ENCODE measurements around the gene TXNDC5.

TXNDC5 gene

DNA sequence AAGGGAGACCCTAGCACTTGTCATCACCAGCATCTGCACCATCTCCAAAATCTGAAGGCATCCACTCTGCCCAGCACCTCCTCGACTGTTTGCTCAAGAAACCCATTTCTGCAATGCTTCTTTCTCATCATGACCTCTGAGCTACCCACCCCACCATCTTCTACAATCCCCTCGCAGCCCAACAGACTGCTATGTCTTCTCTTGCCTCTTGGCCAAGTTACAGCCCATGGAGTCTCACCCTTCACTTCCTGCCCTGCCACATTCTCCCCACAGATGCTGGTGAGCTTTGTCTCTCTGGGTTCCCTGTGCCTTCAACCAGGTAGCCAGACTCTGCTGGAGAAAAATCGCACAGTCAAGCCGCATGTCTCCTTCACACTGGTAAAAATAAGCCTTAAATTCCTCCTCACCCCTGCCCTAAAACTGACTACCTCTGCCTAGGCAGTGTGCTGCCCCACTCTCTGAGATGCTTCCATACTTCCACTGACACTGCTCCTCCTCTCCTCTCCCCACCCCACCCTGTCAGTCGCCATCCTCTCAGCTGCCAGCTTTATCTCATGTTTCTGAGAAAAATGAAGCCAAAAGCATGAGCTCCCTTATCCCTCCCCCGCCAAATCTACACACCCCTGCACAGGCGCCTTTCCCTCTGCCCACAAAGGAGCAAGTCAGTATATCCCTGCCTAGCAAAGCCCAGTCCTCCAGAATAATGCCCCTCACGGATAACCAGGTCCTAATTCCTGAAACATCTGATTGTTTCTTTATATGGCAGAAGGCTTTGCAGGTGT is 2.3 kb upstream of the TXNDC5 start:
- H3K27me3 ChIP-seq (ENCODE audit: control insufficient read depth, insufficient read depth, low read length): peaks cover 22% of the 10 kb centered on the region
- no peaks in the 10 kb centered on the region for H3K9me3 ChIP-seq (ENCODE audit: control insufficient read depth, insufficient read depth, low read length)
- H3K4me1 ChIP-seq (ENCODE audit: control insufficient read depth, insufficient read depth, low read length): no peaks in the 10 kb centered on the region
- no peaks in the 10 kb centered on the region for H3K36me3 ChIP-seq (ENCODE audit: control insufficient read depth, insufficient read depth, low read length)
- no peak overlapping the region for H3K4me3 ChIP-seq (ENCODE audit: low read depth, low read length)
- H3K9ac ChIP-seq (ENCODE audit: low read depth, low read length): no peak overlapping the region

- H3K36me3 ChIP-seq (ENCODE audit: control insufficient read depth, insufficient read depth, low read length): no peaks in the 10 kb centered on the region
- no peak overlapping the region for H3K4me3 ChIP-seq (ENCODE audit: low read depth, low read length)
- no peaks in the 10 kb centered on the region for H3K4me1 ChIP-seq (ENCODE audit: control insufficient read depth, insufficient read depth, low read length)
- no peaks in the 10 kb centered on the region for H3K9me3 ChIP-seq (ENCODE audit: control insufficient read depth, insufficient read depth, low read length)
- H3K9ac ChIP-seq (ENCODE audit: low read depth, low read length): no peak overlapping the region
- H3K27me3 ChIP-seq (ENCODE audit: control insufficient read depth, insufficient read depth, low read length): peaks cover 22% of the 10 kb centered on the region
Observed at GRCh38 chr6:7912024-7912423, 1.4 kb upstream of the TXNDC5 start.

- no peaks in the 10 kb centered on the region for H3K4me1 ChIP-seq (ENCODE audit: control insufficient read depth, insufficient read depth, low read length)
Observed at GRCh38 chr6:7911345-7911725, 747 bp upstream of the TXNDC5 start.

GRCh38 chr6:7910298-7910653 is 312 bp downstream of the TXNDC5 start:
- H3K9me3 ChIP-seq (ENCODE audit: control insufficient read depth, insufficient read depth, low read length): no peaks in the 10 kb centered on the region
- no peaks in the 10 kb centered on the region for H3K36me3 ChIP-seq (ENCODE audit: control insufficient read depth, insufficient read depth, low read length)
- no peak overlapping the region for H3K9ac ChIP-seq (ENCODE audit: low read depth, low read length)
- peaks cover 22% of the 10 kb centered on the region for H3K27me3 ChIP-seq (ENCODE audit: control insufficient read depth, insufficient read depth, low read length)
- H3K4me3 ChIP-seq (ENCODE audit: low read depth, low read length): peak overlapping the region; percentile 52
- H3K4me1 ChIP-seq (ENCODE audit: control insufficient read depth, insufficient read depth, low read length): no peaks in the 10 kb centered on the region

More at GRCh38 chr6:7911345-7911725, 747 bp upstream of the TXNDC5 start:
- Histone ChIP-seq H3K36me3 (ENCODE audit: control insufficient read depth, insufficient read depth, low read length) (no peaks in the 10 kb centered on the region), H3K27me3 (ENCODE audit: control insufficient read depth, insufficient read depth, low read length) (peaks cover 22% of the 10 kb centered on the region), H3K9ac (ENCODE audit: low read depth, low read length) (peak overlapping the region; percentile 54), H3K9me3 (ENCODE audit: control insufficient read depth, insufficient read depth, low read length) (no peaks in the 10 kb centered on the region), H3K4me3 (ENCODE audit: low read depth, low read length) (peak overlapping the region; percentile 71)

DNA sequence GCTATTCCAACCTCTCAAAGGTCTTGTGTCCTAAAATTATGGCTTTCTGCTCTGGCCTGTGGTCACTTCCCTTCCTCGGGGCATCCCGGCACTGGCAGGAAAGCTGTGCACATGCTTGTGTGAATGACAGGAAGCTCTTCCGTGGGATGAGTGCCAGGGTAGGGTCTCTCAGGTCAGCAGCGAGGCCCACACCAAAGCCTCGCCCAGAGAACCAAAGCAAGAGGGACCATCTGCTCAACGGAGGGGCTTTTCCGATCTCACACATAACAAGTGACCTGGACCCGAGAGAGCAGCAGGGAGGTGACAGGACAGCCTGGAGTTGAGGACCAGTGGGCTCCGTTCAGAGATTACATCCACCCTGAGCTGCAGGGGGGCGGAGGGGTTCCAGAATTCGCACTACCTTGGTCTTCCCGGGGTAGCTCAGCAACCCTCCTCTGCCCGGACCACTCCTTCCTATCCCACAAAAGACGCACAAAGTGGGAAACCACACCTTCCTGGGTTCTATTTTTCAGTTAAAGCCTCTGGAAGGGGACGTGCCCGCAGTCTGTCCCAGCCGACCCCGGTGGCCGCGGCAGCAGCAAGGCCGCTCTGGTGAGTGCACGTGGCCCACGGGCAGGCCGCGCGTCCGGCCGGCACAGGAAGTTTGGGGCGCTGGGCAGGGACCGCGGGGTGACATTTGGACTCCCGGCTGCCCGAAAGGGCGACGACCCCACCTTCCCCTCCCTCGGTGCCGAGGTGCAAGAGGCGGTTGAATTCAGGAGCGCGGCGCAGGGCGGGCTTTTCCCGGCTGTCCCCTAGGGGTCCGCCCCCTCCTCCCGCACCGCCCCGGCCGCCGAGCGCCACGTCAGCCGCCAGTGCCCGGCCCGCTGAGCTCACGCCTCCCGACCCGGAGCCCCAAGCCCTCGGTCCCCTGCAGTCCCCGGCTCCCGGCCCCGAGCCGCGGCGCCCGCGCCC is 988 bp downstream of the TXNDC5 start:
- Histone ChIP-seq H3K9ac (ENCODE audit: low read depth, low read length) (peak overlapping the region; percentile 63), H3K36me3 (ENCODE audit: control insufficient read depth, insufficient read depth, low read length) (peaks cover 2% of the 10 kb centered on the region)

DNA sequence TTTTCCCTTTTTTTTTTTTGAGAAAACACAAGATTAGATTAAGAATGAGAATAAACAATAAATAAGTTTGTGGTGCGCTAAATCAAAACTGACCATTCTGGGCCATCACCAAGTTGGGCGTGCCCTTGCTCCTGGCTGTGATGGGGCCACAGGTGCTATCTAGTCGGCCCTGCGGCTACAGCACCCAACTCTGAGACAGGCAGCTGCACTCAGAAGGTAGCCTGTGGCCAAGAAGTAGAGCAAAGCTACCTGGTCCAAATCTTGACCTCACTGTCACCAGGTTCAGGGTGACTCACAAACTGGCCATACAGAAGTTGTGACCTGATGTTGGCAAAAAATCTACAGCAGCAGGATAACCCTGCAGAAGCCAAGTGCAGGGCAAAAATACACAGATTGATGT is 3.4 kb downstream of the TXNDC5 start:
- no peak overlapping the region for H3K4me3 ChIP-seq (ENCODE audit: low read depth, low read length)
- no peaks in the 10 kb centered on the region for H3K4me1 ChIP-seq (ENCODE audit: control insufficient read depth, insufficient read depth, low read length)
- peaks cover 11% of the 10 kb centered on the region for H3K27me3 ChIP-seq (ENCODE audit: control insufficient read depth, insufficient read depth, low read length)
- H3K9me3 ChIP-seq (ENCODE audit: control insufficient read depth, insufficient read depth, low read length): no peaks in the 10 kb centered on the region
- peaks cover 23% of the 10 kb centered on the region for H3K36me3 ChIP-seq (ENCODE audit: control insufficient read depth, insufficient read depth, low read length)
- H3K9ac ChIP-seq (ENCODE audit: low read depth, low read length): no peak overlapping the region

More for the DNA sequence above, 988 bp downstream of the TXNDC5 start:
- Histone ChIP-seq H3K4me1 (ENCODE audit: control insufficient read depth, insufficient read depth, low read length) (no peaks in the 10 kb centered on the region), H3K9me3 (ENCODE audit: control insufficient read depth, insufficient read depth, low read length) (no peaks in the 10 kb centered on the region), H3K27me3 (ENCODE audit: control insufficient read depth, insufficient read depth, low read length) (peaks cover 22% of the 10 kb centered on the region), H3K4me3 (ENCODE audit: low read depth, low read length) (peak overlapping the region; percentile 81)

GRCh38 chr6:7906741-7907140 is 3.8 kb downstream of the TXNDC5 start:
- Histone ChIP-seq H3K36me3 (ENCODE audit: control insufficient read depth, insufficient read depth, low read length) (peaks cover 26% of the 10 kb centered on the region), H3K9me3 (ENCODE audit: control insufficient read depth, insufficient read depth, low read length) (no peaks in the 10 kb centered on the region), H3K9ac (ENCODE audit: low read depth, low read length) (no peak overlapping the region), H3K4me3 (ENCODE audit: low read depth, low read length) (no peak overlapping the region), H3K27me3 (ENCODE audit: control insufficient read depth, insufficient read depth, low read length) (peaks cover 7% of the 10 kb centered on the region), H3K4me1 (ENCODE audit: control insufficient read depth, insufficient read depth, low read length) (no peaks in the 10 kb centered on the region)

DNA sequence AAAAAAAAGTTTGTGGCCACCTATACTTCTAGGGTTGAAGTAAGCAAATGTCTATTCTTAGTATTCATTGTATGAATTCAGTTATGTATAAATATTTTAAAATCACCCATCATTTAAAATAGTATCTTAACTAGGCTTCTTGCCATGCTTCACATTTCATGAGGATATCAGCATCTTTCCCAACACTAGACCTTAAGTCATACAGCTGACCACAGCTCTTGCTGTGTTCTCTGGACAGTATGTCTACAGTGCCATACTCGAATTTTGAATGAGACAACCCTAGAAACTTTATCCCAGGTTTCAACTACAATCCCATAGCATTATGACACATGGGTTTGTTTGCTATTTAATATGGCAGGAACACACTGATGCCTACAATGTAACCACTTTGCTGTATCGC is 5.2 kb downstream of the TXNDC5 start:
- Histone ChIP-seq H3K4me3 (ENCODE audit: low read depth, low read length) (no peak overlapping the region), H3K27me3 (ENCODE audit: control insufficient read depth, insufficient read depth, low read length) (no peaks in the 10 kb centered on the region), H3K9ac (ENCODE audit: low read depth, low read length) (no peak overlapping the region), H3K36me3 (ENCODE audit: control insufficient read depth, insufficient read depth, low read length) (peaks cover 32% of the 10 kb centered on the region), H3K4me1 (ENCODE audit: control insufficient read depth, insufficient read depth, low read length) (no peaks in the 10 kb centered on the region), H3K9me3 (ENCODE audit: control insufficient read depth, insufficient read depth, low read length) (no peaks in the 10 kb centered on the region)

DNA sequence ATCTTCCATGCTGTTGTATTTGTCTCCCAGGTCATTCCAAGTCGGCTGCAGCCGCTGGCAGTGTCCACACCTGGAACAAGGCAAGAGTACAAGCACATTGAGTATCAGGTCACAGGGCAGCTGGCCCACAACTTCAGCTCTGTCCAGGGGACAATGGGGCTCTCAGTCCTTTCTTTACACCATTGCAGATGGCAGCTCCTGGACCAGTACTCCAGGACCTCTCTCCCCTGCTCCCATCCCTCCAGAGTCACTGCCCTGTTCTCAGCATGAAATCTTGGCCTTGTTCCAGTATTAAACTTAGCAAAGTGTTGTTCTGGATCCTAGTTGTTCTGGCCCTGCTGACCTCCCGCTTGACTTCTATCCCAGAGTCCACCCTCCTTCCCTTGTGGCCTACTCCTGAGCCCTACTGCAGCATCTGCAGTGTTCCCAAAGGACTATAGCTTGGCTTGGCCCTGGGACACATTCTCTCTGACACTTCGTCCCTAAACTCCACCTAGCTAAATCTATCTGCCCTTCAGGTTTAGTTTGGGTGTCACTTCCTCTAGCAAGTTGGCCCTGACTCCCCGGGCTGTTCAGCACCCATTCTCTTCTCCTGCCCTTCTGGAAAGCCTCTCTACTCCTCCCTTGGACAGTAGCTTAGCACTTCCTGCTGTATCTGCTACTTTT is 5.8 kb downstream of the TXNDC5 start:
- no peak overlapping the region for H3K9ac ChIP-seq (ENCODE audit: low read depth, low read length)
- peaks cover 35% of the 10 kb centered on the region for H3K36me3 ChIP-seq (ENCODE audit: control insufficient read depth, insufficient read depth, low read length)
- H3K4me1 ChIP-seq (ENCODE audit: control insufficient read depth, insufficient read depth, low read length): no peaks in the 10 kb centered on the region
- no peak overlapping the region for H3K4me3 ChIP-seq (ENCODE audit: low read depth, low read length)
- H3K9me3 ChIP-seq (ENCODE audit: control insufficient read depth, insufficient read depth, low read length): no peaks in the 10 kb centered on the region
- H3K27me3 ChIP-seq (ENCODE audit: control insufficient read depth, insufficient read depth, low read length): no peaks in the 10 kb centered on the region

DNA sequence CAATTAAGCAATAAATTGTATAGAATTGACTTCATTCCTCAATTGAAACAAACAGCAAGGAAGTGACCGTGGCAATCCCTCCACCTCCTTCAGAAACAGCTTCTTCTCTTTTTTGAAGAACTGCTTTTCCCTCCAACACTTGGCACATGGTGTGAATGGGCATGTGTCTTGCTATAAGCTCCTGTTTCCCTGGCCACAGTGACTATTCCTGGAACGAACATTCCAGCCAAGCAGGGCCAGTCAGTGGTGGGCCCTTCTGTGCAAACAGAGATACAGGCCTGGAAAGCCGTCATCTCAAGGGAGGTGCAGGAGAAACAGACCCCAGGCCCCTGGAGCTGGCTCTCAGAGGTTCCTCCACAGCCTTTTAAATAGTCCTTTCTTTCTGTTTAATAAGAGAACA is 6.9 kb downstream of the TXNDC5 start:
- H3K36me3 ChIP-seq (ENCODE audit: control insufficient read depth, insufficient read depth, low read length): peaks cover 46% of the 10 kb centered on the region
- no peak overlapping the region for H3K9ac ChIP-seq (ENCODE audit: low read depth, low read length)
- H3K4me1 ChIP-seq (ENCODE audit: control insufficient read depth, insufficient read depth, low read length): no peaks in the 10 kb centered on the region

GRCh38 chr6:7902867-7903266 is 7.7 kb downstream of the TXNDC5 start:
- Histone ChIP-seq H3K36me3 (ENCODE audit: control insufficient read depth, insufficient read depth, low read length) (peaks cover 51% of the 10 kb centered on the region), H3K4me3 (ENCODE audit: low read depth, low read length) (no peak overlapping the region), H3K9ac (ENCODE audit: low read depth, low read length) (no peak overlapping the region), H3K27me3 (ENCODE audit: control insufficient read depth, insufficient read depth, low read length) (no peaks in the 10 kb centered on the region), H3K4me1 (ENCODE audit: control insufficient read depth, insufficient read depth, low read length) (no peaks in the 10 kb centered on the region), H3K9me3 (ENCODE audit: control insufficient read depth, insufficient read depth, low read length) (no peaks in the 10 kb centered on the region)

More for the DNA sequence above, 6.9 kb downstream of the TXNDC5 start:
- H3K27me3 ChIP-seq (ENCODE audit: control insufficient read depth, insufficient read depth, low read length): no peaks in the 10 kb centered on the region
- H3K9me3 ChIP-seq (ENCODE audit: control insufficient read depth, insufficient read depth, low read length): no peaks in the 10 kb centered on the region
- no peak overlapping the region for H3K4me3 ChIP-seq (ENCODE audit: low read depth, low read length)

All from iPS-15b (cell line).